Natural killer cell (primary cell): ENCODE results near the gene RHOT2. TPM values are rescaled to one million over a fixed set of nuclear protein-coding genes. Genes with fewer than 3 reads are reported as not detected.

Experiments used
- ATAC-seq, 3 donors: fragments of 150-1000 bp in 2 of 3; fragments of 200-7000 bp in 1 of 3; cut with Tn5 transposase; 1 replicate in 1 of 3; 2 replicates in 2 of 3; pipeline ENCODE4 v1.10.0; 2021; ENCODE audit warnings: mild to moderate bottlenecking in 2 of 3, moderate library complexity in 2 of 3
- DNase-seq, 2 donors: peaks; one replicate each; pipeline versions ENCODE4 v3.0.0 to v3.0.0-alpha.2; 2013 to 2021; ENCODE audit warnings: mixed read lengths in 1 of 2
- H3K27ac ChIP-seq: one replicate; pipeline ENCODE4 v1.5.1; 2013; ENCODE audit warnings: mild to moderate bottlenecking, low read length
- H3K27me3 ChIP-seq: one replicate; pipeline ENCODE4 v1.6.1; 2013; ENCODE audit warnings: low read length; ENCODE audit not compliant: control insufficient read depth, insufficient read depth
- H3K36me3 ChIP-seq: one replicate; pipeline ENCODE4 v1.6.1; 2013; ENCODE audit warnings: low read length; ENCODE audit not compliant: control insufficient read depth, insufficient read depth
- H3K4me1 ChIP-seq: one replicate; pipeline ENCODE4 v1.6.1; 2013; ENCODE audit warnings: low read length; ENCODE audit not compliant: control insufficient read depth, insufficient read depth
- H3K4me3 ChIP-seq: one replicate; pipeline ENCODE4 v1.5.1; 2013; ENCODE audit warnings: low read length
- H3K9me3 ChIP-seq: one replicate; pipeline ENCODE4 v1.6.1; 2013; ENCODE audit warnings: low read length; ENCODE audit not compliant: control insufficient read depth, insufficient read depth
- H3K27ac Mint-ChIP-seq, 2 donors: one replicate each; pipeline ENCODE4 v1.8.0; 2022; ENCODE audit warnings: mild to moderate bottlenecking in 2 of 2, mixed read lengths in 2 of 2, moderate library complexity in 1 of 2
- H3K27me3 Mint-ChIP-seq, 2 donors: one replicate each; pipeline ENCODE4 v1.8.0; 2022; ENCODE audit warnings: low read depth in 2 of 2, mixed read lengths in 2 of 2
- H3K36me3 Mint-ChIP-seq: one replicate; pipeline ENCODE4 v1.8.0; 2022; ENCODE audit warnings: mixed read lengths
- H3K4me1 Mint-ChIP-seq, 2 donors: one replicate each; pipeline ENCODE4 v1.8.0; 2022; ENCODE audit warnings: mixed read lengths in 2 of 2
- H3K4me3 Mint-ChIP-seq: one replicate; pipeline ENCODE4 v1.8.0; 2022; ENCODE audit warnings: mild to moderate bottlenecking, moderate library complexity, mixed read lengths
- H3K9me3 Mint-ChIP-seq, 2 donors: one replicate each; pipeline ENCODE4 v1.8.0; 2022; ENCODE audit warnings: mixed read lengths in 2 of 2
- WGBS: methylation state at CpG from one replicate; pipeline ENCODE4 v1.1.7; 2013; ENCODE audit warnings: missing lambda C conversion rate; ENCODE audit not compliant: insufficient coverage; 5-methylcytosine and 5-hydroxymethylcytosine counted together
- intact Hi-C: fragments of 100-400 bp; cut with micrococcal nuclease; formaldehyde crosslinking; loops from one replicate; pipeline ENCODE4 v1.14.2; 2022
- total RNA-seq, 4 donors: library from RNA; stranded (reverse); fragments of 120-200 nt in 1 of 4; gene quantifications; one replicate each; pipeline versions ENCODE4 v1.2.3 to v1.2.4, GENCODE V29; 2013 to 2022
- TF ChIP-seq, protein P1 (sequence below): fragments of 200-600 bp; IDR thresholded peaks from one replicate; pipeline ENCODE4 v1.8.0; 2022; ENCODE audit warnings: antibody characterized with exemption

RHOT2 gene
- total RNA-seq, 3 donors from 2014 or later (not counting 1 experiment from before 2014, with no cell fraction given), result 205 to 216 (median 211) TPM

- peaks cover 0 to 7% of the 10 kb centered on the region in 2 donors for H3K4me1 Mint-ChIP-seq
- Histone ChIP-seq H3K4me1 (peaks cover 24% of the 10 kb centered on the region), H3K27me3 (peaks cover 3% of the 10 kb centered on the region), H3K27ac (no peak overlapping the region), H3K36me3 (peaks cover 31% of the 10 kb centered on the region), H3K9me3 (no peaks in the 10 kb centered on the region), H3K4me3 (no peak overlapping the region)
- ATAC-seq (no peak), DNase-seq (no peak)
- 95% methylated on average over 18 of the region's 18 CpGs for WGBS
- H3K27me3 Mint-ChIP-seq, result no peaks in the 10 kb centered on the region
- TF ChIP-seq, protein P1, sequence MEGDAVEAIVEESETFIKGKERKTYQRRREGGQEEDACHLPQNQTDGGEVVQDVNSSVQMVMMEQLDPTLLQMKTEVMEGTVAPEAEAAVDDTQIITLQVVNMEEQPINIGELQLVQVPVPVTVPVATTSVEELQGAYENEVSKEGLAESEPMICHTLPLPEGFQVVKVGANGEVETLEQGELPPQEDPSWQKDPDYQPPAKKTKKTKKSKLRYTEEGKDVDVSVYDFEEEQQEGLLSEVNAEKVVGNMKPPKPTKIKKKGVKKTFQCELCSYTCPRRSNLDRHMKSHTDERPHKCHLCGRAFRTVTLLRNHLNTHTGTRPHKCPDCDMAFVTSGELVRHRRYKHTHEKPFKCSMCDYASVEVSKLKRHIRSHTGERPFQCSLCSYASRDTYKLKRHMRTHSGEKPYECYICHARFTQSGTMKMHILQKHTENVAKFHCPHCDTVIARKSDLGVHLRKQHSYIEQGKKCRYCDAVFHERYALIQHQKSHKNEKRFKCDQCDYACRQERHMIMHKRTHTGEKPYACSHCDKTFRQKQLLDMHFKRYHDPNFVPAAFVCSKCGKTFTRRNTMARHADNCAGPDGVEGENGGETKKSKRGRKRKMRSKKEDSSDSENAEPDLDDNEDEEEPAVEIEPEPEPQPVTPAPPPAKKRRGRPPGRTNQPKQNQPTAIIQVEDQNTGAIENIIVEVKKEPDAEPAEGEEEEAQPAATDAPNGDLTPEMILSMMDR, result no peak
- no peaks in the 10 kb centered on the region for H3K9me3 Mint-ChIP-seq
- H3K4me3 Mint-ChIP-seq, result no peak overlapping the region
- H3K36me3 Mint-ChIP-seq, result no peaks in the 10 kb centered on the region
- intact Hi-C loops, result no loop called here
- H3K27ac Mint-ChIP-seq, result no peak overlapping the region
These were observed 5.6 kb downstream of the RHOT2 start for GRCh38 chr16:673399-673991.

DNA sequence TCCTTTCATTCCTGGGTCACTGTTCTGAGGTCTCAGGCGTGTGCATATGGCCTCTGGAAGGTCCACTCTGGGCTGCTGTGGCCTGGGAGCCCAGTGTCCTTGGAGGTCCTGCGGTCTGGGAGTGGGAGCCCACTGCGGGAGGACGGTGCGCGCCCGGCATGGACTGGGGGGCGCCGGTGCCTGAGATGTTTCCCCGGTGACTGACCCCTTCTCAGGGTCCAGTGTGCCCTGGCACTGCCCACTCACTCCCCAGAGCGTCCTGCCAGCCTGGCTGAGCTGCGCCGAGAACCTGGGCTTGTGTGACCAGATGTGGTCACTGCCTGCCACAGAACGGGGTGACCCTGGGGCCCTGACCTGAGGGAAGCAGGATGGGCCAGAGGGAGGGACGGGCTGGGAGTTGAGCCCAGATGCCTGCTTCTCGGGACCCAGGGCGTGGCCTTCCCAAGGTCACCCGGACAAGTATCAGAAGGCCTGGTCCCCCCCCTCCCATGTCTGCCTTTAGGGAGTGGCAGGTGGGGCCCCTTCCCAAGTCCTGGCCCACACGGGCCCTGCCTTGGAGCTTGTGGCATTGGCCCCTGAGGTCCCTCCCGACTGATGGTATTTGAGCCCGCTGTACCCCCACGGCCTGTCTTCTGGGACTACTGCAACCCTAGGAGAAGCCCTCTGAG, 6.4 kb downstream of the RHOT2 start:
- no peaks in the 10 kb centered on the region for H3K36me3 Mint-ChIP-seq
- H3K4me1 Mint-ChIP-seq, result peaks cover 0 to 11% of the 10 kb centered on the region in 2 donors

DNA sequence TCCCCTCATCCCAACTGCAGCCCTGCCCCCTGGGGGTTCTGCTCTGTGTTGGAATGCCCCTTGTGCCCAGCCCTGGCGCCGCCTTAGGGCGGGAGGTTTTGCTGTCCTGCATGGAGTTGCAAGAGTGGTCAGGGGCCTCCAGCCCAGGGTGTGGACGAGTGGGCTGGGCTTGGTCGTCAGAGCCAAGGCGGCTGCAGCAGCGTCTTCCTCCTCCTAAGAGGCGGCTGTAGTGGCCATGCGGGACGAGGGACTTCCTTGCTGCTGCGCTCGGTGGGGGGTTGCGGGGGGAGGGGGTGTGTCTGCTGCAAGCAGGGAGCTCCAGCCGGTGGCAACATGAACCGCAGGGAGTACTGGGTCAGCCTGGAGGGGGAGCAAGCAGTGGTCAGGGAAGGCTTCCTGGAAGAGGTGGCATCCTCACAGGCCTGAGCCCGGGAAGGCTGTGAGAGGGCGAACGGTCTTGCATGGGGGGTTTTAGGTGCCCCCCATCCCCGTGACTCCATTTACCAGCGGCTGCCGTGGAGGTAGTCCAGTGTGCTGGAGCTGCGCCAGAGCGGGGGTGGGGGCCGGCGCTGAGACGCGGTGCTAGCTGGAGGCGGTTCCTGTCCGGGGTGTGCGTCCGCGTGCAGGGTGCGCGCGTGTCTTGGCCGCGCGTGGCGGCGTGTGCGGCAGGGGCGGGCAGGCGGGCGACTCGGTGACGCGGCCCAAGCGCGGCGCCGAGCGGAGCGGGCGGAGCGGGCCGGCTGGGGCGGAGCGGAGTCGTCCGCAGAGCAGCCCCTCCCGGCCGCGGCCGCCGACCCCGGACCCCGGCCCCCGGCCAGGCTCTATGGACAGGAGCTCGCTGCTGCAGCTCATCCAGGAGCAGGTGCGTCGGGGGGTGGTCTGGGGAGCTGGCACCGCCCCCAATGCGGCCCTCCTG, 7.3 kb downstream of the RHOT2 start, which contains the start of gene RHBDL1:
RHBDL1 (plus strand) TSS at position 704 of the 916 bp plus-strand sequence; CDS start at position 824, 120 bp downstream.
- Histone ChIP-seq H3K4me1 (peaks cover 29% of the 10 kb centered on the region), H3K27ac (no peak within 1 kb of the TSS), H3K36me3 (peaks cover 24% of the 10 kb centered on the region), H3K4me3 (no peak within 1 kb of the TSS), H3K27me3 (peaks cover 3% of the 10 kb centered on the region), H3K9me3 (no peaks in the 10 kb centered on the region)
- no peaks in the 10 kb centered on the region for H3K36me3 Mint-ChIP-seq
- DNase-seq (peak in 1 of 2 donors; percentile 38), ATAC-seq (no peak)
- H3K27me3 Mint-ChIP-seq, result no peaks in the 10 kb centered on the region
- no peak within 1 kb of the TSS for H3K27ac Mint-ChIP-seq
- H3K4me3 Mint-ChIP-seq, result peak within 1 kb of the TSS; percentile 25
- no peaks in the 10 kb centered on the region for H3K9me3 Mint-ChIP-seq
- 9% methylated on average over 73 of the region's 73 CpGs for WGBS
- TF ChIP-seq, protein P1, result no peak
- H3K4me1 Mint-ChIP-seq, result peaks cover 0 to 14% of the 10 kb centered on the region in 2 donors
- intact Hi-C loops, result no loop called here

More for the DNA sequence above, 6.4 kb downstream of the RHOT2 start:
- no peak overlapping the region for H3K4me3 ChIP-seq
- DNase-seq, result no peak
- TF ChIP-seq, protein P1, result no peak
- peaks cover 3% of the 10 kb centered on the region for H3K27me3 ChIP-seq
- H3K4me1 ChIP-seq, result peaks cover 24% of the 10 kb centered on the region
- Mint-ChIP-seq H3K27ac (no peak overlapping the region), H3K4me3 (peak overlapping the region; percentile 25), H3K9me3 (no peaks in the 10 kb centered on the region), H3K27me3 (no peaks in the 10 kb centered on the region)
- no peak for ATAC-seq
- WGBS, result 92% methylated on average over 22 of the region's 22 CpGs
- H3K9me3 ChIP-seq, result no peaks in the 10 kb centered on the region
- H3K36me3 ChIP-seq, result peaks cover 31% of the 10 kb centered on the region
- intact Hi-C loops, result no loop called here
- no peak overlapping the region for H3K27ac ChIP-seq
